ENCODE results near the gene AEBP1. TPM values are rescaled to one million over a fixed set of nuclear protein-coding genes. Genes with fewer than 3 reads are reported as not detected.

AEBP1 gene
- total and polyA plus RNA-seq, 9 of the 15 experiments (the other 6 are each of a cell fraction or from before 2014, with no cell fraction given), result 0.03 to 0.78 (median 0.30) TPM; not detected in 2

DNA sequence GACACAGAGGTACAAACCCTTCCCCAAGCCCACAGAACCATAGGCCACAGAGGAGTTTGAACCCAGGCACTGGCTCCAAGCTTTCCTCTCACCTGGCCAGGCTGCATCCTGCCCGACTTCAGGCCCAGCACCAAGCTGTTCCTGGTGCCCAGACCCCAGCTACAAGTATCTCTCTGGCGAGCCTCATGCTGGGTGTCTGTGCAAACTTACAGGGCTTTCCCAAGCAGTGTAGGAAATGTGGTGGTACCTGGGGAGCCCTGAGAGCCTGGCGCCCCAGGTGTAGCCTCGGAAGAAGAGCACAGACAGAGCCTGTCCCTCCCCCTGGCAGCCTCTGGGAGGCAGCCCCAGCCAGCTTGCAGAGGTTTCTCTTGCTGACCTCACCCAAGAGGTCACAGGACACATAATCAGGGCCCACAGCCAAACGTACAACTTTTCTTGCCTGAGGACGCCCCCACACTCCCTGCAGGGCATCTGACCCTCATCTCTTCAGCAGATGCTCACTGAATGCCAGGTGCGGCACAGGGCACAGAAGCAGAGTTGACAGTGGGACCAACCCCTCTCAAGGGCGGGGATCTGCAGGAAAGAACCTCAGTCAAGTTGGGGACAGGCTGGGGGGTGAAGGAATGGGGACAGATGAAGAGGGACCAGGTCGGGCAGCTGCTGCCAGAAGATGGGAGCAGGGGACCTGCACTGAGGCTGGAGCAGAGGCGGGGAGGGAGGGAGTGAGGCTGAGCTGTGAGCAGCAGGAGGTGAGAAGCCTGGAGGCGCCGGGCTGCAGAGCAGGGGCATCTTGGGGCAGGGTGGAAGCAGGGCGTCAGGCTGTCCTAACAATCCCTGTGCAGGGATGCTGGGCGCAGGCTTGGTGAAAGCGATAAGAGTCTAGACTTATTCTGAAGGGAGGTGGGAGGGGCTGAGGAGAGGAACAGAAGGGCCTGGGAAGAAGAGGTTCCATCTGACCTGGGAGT lies 53.3 kb downstream of the AEBP1 start (continued):
- TF ChIP-seq GATA2 (CRISPR knock-in tag; IDR thresholded peaks at IDR 0.05) (peak; percentile 23; the same call in 1 of the 2 replicates), NR2C2 (CRISPR knock-in tag; IDR thresholded peaks at IDR 0.05) (no peak), NR2C2 (tag; IDR thresholded peaks at IDR 0.05) (peak; percentile 41; the same call in 1 of the 2 replicates), KAT8 (IDR thresholded peaks at IDR 0.05; ENCODE audit: low read depth) (no peak), WHSC1 (IDR thresholded peaks at IDR 0.05; ENCODE audit: low read length) (no peak), NR4A1 (CRISPR knock-in tag; IDR thresholded peaks at IDR 0.05) (no peak), NR4A1 (tag; IDR thresholded peaks at IDR 0.05) (no peak), PHTF2 (CRISPR knock-in tag; IDR thresholded peaks at IDR 0.05) (no peak), SMAD4 (CRISPR knock-in tag; conservative IDR thresholded peaks at IDR 0.05) (peak; percentile 88), ATF7 (IDR thresholded peaks at IDR 0.05) (no peak), LCOR (CRISPR knock-in tag; IDR thresholded peaks at IDR 0.05) (no peak), KDM1A (IDR thresholded peaks at IDR 0.05) (no peak)
- TF ChIP-seq, protein P1, sequence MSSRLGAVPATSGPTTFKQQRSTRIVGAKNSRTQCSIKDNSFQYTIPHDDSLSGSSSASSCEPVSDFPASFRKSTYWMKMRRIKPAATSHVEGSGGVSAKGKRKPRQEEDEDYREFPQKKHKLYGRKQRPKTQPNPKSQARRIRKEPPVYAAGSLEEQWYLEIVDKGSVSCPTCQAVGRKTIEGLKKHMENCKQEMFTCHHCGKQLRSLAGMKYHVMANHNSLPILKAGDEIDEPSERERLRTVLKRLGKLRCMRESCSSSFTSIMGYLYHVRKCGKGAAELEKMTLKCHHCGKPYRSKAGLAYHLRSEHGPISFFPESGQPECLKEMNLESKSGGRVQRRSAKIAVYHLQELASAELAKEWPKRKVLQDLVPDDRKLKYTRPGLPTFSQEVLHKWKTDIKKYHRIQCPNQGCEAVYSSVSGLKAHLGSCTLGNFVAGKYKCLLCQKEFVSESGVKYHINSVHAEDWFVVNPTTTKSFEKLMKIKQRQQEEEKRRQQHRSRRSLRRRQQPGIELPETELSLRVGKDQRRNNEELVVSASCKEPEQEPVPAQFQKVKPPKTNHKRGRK (tag; IDR thresholded peaks at IDR 0.05), result no peak
- TF ChIP-seq, protein P2, sequence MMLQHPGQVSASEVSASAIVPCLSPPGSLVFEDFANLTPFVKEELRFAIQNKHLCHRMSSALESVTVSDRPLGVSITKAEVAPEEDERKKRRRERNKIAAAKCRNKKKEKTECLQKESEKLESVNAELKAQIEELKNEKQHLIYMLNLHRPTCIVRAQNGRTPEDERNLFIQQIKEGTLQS (IDR thresholded peaks at IDR 0.05), result no peak
- TF ChIP-seq, protein P2 (CRISPR knock-in tag; conservative IDR thresholded peaks at IDR 0.05), result no peak
- TF ChIP-seq, protein P3, sequence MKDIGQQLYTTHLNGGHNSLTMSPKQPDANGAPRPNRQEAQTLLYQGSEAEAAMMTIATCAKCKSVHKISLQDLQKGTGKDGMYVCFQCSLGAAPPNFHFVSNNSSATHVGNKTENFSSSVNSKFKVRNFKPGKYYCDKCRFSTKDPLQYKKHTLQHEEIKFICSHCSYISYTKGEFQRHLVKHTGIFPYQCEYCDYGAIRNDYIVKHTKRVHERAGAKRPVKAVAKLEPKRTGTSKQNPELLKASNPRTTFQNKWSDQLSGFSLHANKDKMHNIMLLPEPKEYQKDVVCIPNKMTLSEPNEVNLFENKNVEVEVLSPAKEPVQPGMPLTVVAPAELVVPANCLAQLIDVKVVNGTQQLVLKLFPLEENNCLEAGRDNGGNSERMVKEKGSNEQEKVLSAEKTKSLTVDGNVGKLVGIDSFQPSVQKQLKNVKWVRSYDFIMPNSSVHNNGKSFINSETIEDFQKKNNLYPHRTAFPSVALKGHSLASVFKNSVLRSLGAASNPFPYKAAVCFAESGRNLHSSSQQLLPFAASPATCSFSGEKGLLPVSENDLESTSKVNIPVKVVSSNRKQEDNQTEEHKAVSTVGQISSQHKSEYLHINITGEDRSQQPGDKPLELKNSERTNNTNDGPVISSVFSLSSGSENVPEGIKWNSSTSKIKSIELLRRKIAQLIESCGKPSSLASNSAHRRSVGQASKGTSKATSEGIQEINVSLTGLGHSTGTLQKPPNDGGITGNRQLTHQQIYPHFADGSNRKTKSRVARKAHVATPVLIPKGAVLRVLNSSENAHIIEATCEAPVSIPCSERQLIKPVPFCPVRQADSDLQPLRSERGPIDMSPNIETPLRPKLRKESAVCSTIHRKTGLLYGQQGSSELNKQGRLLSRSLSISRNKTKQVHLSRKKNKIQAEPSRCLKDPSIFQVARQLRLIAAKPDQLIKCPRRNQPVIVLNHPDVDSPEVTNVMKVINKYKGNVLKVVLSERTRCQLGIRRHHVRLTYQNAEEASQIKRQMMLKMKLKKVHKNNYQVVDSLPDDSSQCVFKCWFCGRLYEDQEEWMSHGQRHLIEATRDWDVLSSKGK (CRISPR knock-in tag; IDR thresholded peaks at IDR 0.05), result no peak
- TF ChIP-seq, protein P4, sequence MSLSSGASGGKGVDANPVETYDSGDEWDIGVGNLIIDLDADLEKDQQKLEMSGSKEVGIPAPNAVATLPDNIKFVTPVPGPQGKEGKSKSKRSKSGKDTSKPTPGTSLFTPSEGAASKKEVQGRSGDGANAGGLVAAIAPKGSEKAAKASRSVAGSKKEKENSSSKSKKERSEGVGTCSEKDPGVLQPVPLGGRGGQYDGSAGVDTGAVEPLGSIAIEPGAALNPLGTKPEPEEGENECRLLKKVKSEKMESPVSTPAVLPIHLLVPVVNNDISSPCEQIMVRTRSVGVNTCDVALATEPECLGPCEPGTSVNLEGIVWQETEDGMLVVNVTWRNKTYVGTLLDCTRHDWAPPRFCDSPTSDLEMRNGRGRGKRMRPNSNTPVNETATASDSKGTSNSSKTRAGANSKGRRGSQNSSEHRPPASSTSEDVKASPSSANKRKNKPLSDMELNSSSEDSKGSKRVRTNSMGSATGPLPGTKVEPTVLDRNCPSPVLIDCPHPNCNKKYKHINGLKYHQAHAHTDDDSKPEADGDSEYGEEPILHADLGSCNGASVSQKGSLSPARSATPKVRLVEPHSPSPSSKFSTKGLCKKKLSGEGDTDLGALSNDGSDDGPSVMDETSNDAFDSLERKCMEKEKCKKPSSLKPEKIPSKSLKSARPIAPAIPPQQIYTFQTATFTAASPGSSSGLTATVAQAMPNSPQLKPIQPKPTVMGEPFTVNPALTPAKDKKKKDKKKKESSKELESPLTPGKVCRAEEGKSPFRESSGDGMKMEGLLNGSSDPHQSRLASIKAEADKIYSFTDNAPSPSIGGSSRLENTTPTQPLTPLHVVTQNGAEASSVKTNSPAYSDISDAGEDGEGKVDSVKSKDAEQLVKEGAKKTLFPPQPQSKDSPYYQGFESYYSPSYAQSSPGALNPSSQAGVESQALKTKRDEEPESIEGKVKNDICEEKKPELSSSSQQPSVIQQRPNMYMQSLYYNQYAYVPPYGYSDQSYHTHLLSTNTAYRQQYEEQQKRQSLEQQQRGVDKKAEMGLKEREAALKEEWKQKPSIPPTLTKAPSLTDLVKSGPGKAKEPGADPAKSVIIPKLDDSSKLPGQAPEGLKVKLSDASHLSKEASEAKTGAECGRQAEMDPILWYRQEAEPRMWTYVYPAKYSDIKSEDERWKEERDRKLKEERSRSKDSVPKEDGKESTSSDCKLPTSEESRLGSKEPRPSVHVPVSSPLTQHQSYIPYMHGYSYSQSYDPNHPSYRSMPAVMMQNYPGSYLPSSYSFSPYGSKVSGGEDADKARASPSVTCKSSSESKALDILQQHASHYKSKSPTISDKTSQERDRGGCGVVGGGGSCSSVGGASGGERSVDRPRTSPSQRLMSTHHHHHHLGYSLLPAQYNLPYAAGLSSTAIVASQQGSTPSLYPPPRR (CRISPR knock-in tag; IDR thresholded peaks at IDR 0.05; ENCODE audit: borderline replicate concordance), result no peak
